Colonic mucosa (tissue), 4 donors: Measurements from ENCODE around the gene NDUFV1. TPM values are rescaled to one million over a fixed set of nuclear protein-coding genes. Genes with fewer than 3 reads are reported as not detected.

Experiments used
- DNase-seq: peaks from one replicate; pipeline ENCODE4 v3.0.0-alpha.2; 2020
- H3K27ac ChIP-seq: fragments of 200-600 bp; one replicate; pipeline ENCODE4 v1.8.0; 2021
- H3K27me3 ChIP-seq: fragments of 200-600 bp; one replicate; pipeline ENCODE4 v1.8.0; 2021
- H3K36me3 ChIP-seq: fragments of 200-600 bp; one replicate; pipeline ENCODE4 v1.8.0; 2021
- H3K4me1 ChIP-seq: fragments of 200-600 bp; one replicate; pipeline ENCODE4 v1.8.0; 2021; ENCODE audit warnings: mild to moderate bottlenecking
- H3K4me3 ChIP-seq: fragments of 200-600 bp; one replicate; pipeline ENCODE4 v1.8.0; 2021
- H3K9ac ChIP-seq, 2 donors: one replicate each; pipeline ENCODE4 v1.7.0; 2013; ENCODE audit warnings: control low read depth in 2 of 2, low read depth in 2 of 2, low read length in 2 of 2
- H3K9me3 ChIP-seq: fragments of 200-600 bp; one replicate; pipeline ENCODE4 v1.8.0; 2021
- CTCF ChIP-seq: fragments of 200-600 bp; IDR thresholded peaks from one replicate; pipeline ENCODE4 v1.8.0; 2022; ENCODE audit warnings: antibody characterized with exemption, mild to moderate bottlenecking
- intact Hi-C: fragments of 100-400 bp; cut with DNase I; formaldehyde crosslinking; loops from one replicate; pipeline ENCODE4 v1.14.1; 2022
- total RNA-seq, 2 donors: library from RNA; stranded (reverse); fragmentation: NEBNext Ultra II Directional in 1 of 2; extraction: Animal tissue kit (Norgen Biotek cat#: 25700) in 1 of 2; gene quantifications; one replicate each; pipeline ENCODE4 v1.2.1, GENCODE V29; 2021
- donor health status: healthy.
- donor health status: DM: no; HTN: no; CAD: no.
- donor health status: DM: no; HTN: no; CAD: no.

The NDUFV1 gene
- total RNA-seq, 2 donors from 2014 or later, result 329 to 361 TPM

DNA sequence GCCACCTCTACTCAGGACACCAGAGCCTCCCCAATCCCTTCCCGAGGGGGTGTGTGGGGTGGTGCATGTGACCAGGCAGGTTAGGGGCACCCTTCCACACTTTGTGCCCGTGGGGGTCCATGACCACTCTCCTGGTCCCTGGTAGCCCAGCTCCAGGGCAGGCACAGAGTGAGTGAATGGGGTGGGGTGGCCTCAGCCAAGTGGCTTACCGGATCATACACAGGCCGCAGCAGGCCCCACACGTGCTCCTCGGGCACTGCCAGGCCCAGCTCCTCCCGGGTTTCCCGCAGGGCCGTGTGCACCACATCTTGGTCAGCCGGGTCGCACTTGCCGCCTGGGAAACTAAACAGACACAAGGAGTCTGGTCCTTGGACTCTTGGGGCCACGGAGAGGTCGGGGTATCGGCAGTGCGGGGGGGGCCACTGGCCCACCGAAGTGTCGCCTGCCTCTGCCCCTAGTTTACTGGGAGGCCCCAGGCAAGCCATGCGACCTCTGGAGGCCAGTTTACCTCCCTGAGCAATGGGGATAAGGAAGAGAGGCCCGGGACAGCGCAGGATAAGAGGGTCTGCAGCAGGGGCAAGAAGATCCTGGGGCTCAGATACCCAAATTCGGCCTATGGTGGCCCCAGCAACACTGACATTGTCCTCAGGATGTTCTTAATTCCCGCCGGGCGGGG is 22.1 kb downstream of the NDUFV1 start:
- Histone ChIP-seq H3K9ac (peak overlapping the region; percentile 70 to 97), H3K27me3 (no peaks in the 10 kb centered on the region), H3K9me3 (no peaks in the 10 kb centered on the region), H3K4me1 (peaks cover 21% of the 10 kb centered on the region), H3K4me3 (peak overlapping the region; percentile 63), H3K36me3 (no peaks in the 10 kb centered on the region), H3K27ac (peak overlapping the region; percentile 97)
- DNase-seq, result no peak
- TF ChIP-seq CTCF, result no peak
- intact Hi-C loops, result loop anchor here (5.0 kb wide), 1 partner anchor 33 kb away; no protein-coding TSS in a partner anchor

DNA sequence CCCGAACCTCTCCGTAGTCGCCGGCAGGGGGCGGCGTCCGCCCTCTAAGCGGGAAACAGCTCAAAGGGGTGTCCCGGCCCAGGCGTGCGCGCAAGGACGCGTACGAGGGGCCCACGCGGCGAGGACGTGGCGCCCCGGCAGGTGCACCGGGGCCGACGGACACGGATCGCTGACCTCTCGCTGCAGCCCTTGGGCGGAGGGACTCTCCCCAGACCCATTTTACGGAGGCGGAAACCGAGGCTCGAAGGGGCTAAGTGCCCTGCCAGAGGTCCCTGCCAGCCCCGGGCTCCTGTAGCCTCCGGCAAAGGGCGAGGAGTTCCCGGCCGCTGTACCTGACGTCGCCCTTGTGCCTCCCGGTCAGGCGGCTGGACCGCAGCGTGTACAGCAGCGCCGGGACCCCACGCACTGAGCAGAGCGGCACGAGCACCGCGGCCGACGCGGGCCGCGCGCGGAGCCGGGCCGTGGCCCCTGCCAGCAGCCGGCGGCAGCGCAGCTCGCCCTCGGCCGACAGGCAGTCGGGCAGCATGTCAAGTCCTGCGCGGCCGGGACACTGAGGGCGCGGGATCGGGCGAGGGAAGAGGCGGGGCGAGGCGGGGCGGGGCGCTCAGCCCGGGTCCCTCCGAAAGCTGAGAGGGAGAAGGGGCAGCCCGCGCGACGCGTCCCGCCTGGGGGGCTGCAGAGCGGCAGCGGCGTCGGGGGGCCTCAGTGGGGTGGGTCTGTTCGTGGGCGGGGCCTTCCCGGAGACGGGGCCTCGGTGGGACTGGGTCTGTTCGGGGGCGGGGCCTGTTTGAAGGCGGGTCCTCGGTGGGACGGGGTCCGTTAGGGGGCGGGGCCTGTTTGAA is 22.9 kb downstream of the NDUFV1 start, which contains the start of gene NUDT8:
Gene NUDT8 (minus strand): TSS at position 552 of the 842 bp plus-strand sequence. CDS start 26 bp downstream, at position 526.
- H3K36me3 ChIP-seq, result no peaks in the 10 kb centered on the region
- peak within 1 kb of the TSS; percentile 63 for H3K4me3 ChIP-seq
- peak; percentile 92 for TF ChIP-seq CTCF
- H3K9ac ChIP-seq, result peak within 1 kb of the TSS; percentile 85 to 97
- peaks cover 25% of the 10 kb centered on the region for H3K4me1 ChIP-seq
- DNase-seq, result peak; percentile 89
- no peaks in the 10 kb centered on the region for H3K9me3 ChIP-seq
- intact Hi-C loops, result loop anchor here (5.0 kb wide), 1 partner anchor 33 kb away; no protein-coding TSS in a partner anchor
- peak within 1 kb of the TSS; percentile 97 for H3K27ac ChIP-seq
- H3K27me3 ChIP-seq, result no peaks in the 10 kb centered on the region

- H3K9me3 ChIP-seq, result no peaks in the 10 kb centered on the region
- peak; percentile 100 for DNase-seq
- H3K4me1 ChIP-seq, result peaks cover 25% of the 10 kb centered on the region
- intact Hi-C loops, result no loop called here
- peak overlapping the region; percentile 74 to 85 for H3K9ac ChIP-seq
- peak overlapping the region; percentile 63 for H3K4me3 ChIP-seq
- H3K27me3 ChIP-seq, result no peaks in the 10 kb centered on the region
- no peaks in the 10 kb centered on the region for H3K36me3 ChIP-seq
- TF ChIP-seq CTCF, result peak; percentile 79
- peak overlapping the region; percentile 97 for H3K27ac ChIP-seq
Observed at GRCh38 chr11:67630228-67630942, 23.6 kb downstream of the NDUFV1 start.

GRCh38 chr11:67630943-67631331 is 24.2 kb downstream of the NDUFV1 start:
- H3K4me1 ChIP-seq, result peaks cover 25% of the 10 kb centered on the region
- H3K27ac ChIP-seq, result peak overlapping the region; percentile 97
- peak overlapping the region; percentile 63 for H3K4me3 ChIP-seq
- DNase-seq, result no peak
- H3K36me3 ChIP-seq, result no peaks in the 10 kb centered on the region
- H3K9me3 ChIP-seq, result no peaks in the 10 kb centered on the region
- TF ChIP-seq CTCF, result no peak
- peak overlapping the region; percentile 74 to 85 for H3K9ac ChIP-seq
- no peaks in the 10 kb centered on the region for H3K27me3 ChIP-seq
- intact Hi-C loops, result no loop called here

GRCh38 chr11:67631411-67631810 is 24.7 kb downstream of the NDUFV1 start:
- H3K27ac ChIP-seq, result no peak overlapping the region

More at GRCh38 chr11:67631411-67631810, 24.7 kb downstream of the NDUFV1 start:
- Histone ChIP-seq H3K27me3 (no peaks in the 10 kb centered on the region), H3K4me3 (no peak overlapping the region), H3K36me3 (no peaks in the 10 kb centered on the region), H3K9me3 (no peaks in the 10 kb centered on the region), H3K9ac (peak overlapping the region; percentile 58 to 85), H3K4me1 (peaks cover 25% of the 10 kb centered on the region)
- peak; percentile 65 for DNase-seq
- intact Hi-C loops, result no loop called here
- no peak for TF ChIP-seq CTCF
